GM20000 (cell line): ENCODE data around the gene TBATA.

Source experiments
- DNase-seq: peaks from one replicate; pipeline ENCODE4 v3.0.0; 2012; ENCODE audit warnings: low spot score
- TF ChIP-seq, protein P1 (sequence below): IDR thresholded peaks from 2 replicates; pipeline ENCODE4 v1.5.1; 2012; ENCODE audit warnings: mild to moderate bottlenecking, control low read depth; ENCODE audit errors: extremely low read depth, missing control alignments

Gene TBATA, protein sequence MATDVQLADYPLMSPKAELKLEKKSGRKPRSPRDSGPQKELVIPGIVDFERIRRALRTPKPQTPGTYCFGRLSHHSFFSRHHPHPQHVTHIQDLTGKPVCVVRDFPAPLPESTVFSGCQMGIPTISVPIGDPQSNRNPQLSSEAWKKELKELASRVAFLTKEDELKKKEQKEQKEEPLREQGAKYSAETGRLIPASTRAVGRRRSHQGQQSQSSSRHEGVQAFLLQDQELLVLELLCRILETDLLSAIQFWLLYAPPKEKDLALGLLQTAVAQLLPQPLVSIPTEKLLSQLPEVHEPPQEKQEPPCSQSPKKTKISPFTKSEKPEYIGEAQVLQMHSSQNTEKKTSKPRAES

DNA sequence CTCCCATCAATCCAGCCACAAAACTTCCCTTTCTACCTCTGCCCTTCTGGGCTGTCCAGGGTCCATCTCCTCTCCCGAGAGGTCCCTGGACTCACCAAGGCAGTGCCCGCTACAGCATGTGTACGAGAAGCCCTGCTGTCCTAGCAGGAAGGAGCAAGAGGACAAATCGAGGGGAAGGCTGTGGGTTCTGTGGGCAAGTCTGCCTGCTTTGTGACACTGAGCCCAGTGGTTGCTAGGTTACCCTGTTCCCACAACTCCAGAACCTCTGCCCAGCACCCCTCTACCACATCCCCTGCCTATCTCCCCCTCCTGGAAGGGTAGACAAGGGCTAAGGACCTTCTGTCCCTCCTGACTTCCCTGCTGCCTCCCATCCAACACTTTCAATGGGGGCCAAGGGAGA, at the start of gene TBATA:
Gene TBATA (minus strand): TSS at position 188 of the 400 bp plus-strand sequence. CDS start 1,998 bp downstream, outside the sequence.
- TF ChIP-seq, protein P1, sequence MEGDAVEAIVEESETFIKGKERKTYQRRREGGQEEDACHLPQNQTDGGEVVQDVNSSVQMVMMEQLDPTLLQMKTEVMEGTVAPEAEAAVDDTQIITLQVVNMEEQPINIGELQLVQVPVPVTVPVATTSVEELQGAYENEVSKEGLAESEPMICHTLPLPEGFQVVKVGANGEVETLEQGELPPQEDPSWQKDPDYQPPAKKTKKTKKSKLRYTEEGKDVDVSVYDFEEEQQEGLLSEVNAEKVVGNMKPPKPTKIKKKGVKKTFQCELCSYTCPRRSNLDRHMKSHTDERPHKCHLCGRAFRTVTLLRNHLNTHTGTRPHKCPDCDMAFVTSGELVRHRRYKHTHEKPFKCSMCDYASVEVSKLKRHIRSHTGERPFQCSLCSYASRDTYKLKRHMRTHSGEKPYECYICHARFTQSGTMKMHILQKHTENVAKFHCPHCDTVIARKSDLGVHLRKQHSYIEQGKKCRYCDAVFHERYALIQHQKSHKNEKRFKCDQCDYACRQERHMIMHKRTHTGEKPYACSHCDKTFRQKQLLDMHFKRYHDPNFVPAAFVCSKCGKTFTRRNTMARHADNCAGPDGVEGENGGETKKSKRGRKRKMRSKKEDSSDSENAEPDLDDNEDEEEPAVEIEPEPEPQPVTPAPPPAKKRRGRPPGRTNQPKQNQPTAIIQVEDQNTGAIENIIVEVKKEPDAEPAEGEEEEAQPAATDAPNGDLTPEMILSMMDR: no peak
- no peak for DNase-seq

DNA sequence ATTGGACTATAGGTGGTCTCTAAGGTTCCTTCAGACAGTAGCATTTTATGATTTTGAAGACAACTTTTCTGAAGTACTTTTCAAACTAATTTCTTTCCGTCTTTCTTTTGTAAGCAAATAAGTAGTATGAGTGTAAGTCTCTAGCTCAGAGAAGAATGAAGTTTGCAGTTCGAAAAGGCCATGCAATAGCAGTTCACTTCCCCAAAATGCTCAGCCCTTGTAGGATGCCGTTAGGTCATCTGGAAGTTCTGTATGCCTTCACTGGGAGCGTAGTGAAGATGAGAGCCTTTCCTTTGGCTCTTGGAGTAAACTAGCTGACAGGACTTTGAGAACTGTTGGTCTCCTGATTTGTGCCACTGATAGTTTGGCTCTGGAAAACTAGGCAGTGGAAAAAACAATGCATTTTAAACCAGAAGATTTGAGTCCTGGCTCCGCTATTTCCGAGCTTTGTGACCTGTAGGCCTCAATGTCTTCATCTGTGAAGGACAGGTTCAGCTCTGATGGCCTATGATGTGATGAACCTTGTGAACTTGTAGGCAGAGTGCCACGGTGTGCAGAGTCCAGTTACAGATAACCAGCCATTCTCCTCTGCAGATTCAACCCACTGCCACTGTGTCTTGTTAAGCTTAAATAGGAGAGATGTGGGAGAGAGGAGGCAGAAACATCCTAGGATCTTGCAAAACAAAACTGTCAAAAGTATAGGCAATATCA, 49.4 kb upstream of the TBATA start:
- no peak for DNase-seq
- TF ChIP-seq, protein P1: no peak

DNA sequence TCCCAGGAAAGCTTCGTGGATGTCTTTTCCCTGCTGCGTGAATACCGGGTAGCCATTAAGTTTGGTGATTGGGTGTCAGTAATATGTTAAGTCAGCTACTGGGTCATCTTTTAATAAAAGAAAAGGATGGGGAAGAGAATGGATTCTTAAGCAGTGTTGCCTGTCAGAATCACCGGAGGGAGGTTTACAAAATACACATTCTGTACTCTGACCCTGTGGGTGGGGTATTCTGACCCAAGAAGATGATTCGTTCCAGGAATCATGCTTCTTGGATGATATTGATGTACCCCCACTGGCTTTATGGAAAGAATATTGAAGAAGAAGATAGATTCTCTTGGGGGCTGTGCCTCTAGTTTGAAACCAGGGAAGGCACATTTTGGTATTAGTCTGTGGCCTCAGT, 48.8 kb upstream of the TBATA start:
- DNase-seq: no peak
- TF ChIP-seq, protein P1: no peak

DNA sequence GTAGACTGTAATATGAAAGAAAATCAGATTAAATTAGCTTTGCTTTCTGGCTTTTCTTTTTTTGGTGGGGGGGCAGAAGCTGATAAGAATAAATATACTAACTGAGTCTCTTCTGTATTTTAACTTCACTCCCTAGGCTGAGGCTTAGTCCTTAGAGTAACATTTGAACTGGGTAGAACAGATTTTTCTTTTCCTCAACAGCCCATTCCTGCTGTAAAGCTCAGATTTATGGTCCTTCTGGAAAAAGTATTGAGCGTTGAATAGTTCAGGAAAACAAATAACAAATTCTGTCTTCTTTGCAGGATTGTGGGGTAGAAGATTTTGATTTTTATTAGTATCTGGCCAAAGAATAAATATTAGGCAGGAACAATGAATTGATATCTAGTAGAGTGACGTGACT, 48.4 kb upstream of the TBATA start:
- no peak for DNase-seq
- TF ChIP-seq, protein P1: no peak

DNA sequence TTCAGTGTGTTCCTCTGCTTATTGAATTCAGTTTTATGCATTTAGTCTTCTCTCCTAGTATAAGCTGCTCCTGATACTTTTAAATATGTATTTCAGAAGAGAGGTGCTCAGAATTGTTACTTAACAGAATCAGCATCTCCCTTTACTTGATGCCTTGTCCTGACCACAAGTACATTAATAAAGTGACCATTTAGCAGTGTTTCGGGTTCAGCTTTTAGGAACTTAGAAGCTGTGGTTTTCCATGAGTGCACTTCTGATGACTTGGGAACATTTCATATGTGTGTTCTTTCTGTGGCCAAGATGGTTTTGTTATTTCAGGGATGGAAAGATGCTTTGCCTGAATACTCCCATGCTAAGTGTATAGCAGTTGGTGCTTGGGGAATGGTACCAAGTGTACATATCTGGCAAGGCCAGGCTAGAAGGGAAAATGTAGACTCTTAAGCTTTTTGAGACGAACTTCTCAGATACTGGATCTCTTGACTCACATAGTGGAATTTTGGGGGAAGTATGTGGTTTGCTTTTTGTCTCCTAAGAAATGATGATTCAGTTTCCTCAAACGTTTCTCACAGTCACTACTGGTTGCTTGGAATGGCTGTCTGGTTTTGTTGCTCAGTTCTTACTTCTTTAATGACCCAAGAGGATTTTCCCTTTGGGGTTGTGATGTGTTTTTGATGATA, 47.8 kb upstream of the TBATA start:
- TF ChIP-seq, protein P1: no peak
- no peak for DNase-seq

DNA sequence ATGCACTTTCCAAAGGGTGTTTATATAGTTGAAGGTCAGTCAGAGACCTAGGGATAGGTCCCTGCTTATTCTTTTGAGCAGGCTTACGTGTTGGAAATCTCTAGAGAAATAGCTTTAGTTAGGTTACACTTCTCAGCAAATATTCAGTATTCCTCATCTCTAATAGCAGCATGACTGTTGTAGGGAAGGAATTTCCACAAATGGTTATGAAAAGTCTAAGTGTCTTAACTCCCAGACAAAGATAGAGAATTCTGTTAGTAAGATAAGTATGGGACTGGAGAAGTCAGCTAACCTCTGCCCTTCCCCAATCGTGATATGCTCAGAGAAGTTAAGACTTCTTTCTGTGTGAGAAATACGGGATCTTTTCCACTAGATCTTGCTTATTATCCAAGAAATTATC, 47.0 kb upstream of the TBATA start:
- no peak for DNase-seq
- TF ChIP-seq, protein P1: no peak

DNA sequence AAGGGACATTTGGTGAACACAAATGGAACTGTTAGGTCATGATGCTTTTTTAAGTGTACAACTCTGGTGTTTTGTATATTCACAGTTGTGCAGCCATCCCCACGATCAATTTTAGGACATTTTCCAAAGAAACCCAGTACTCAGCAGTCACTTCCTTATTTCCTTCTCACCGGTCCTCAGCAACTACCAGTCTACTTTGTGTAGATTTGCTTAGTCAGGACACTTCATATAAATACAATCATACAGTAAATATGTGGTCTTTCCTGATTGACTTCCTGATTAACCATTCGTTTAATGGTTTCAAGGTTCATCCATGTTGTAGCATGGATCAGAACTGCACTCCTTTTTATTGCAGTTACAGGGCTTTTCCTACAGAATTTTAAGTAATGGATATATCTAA, 45.0 kb upstream of the TBATA start:
- DNase-seq: no peak
- TF ChIP-seq, protein P1: no peak
